A549 (cell line): Measurements from ENCODE around the gene TCTN2. TPM values are rescaled to one million over a fixed set of nuclear protein-coding genes. Genes with fewer than 3 reads are reported as not detected.

Source experiments
- ATAC-seq, 2 experiments: fragments of 200-7000 bp in 1 of 2; fragments of >200 bp in 1 of 2; cut with Nextera tagmentation in 1 of 2; cut with Tn5 transposase in 1 of 2; 3 replicates each; pipeline versions ENCODE4 v1.8.0 to v1.9.1; 2018 to 2020; ENCODE audit warnings: mild to moderate bottlenecking in 1 of 2, moderate library complexity in 1 of 2
- CTCF ChIA-PET: fragments of 300-600 bp; sonication (Branson Sonifier 250); formaldehyde crosslinking; extraction: SDS; loops from one replicate; lab custom pipeline; 2021; ENCODE audit warnings: antibody characterized with exemption, inconsistent platforms; lab: Yijun Ruan, JAX
- POLR2A ChIA-PET: fragments of 350-600 bp; formaldehyde crosslinking; extraction: SDS; loops from one replicate; lab custom pipeline; 2021; ENCODE audit warnings: antibody characterized with exemption, inconsistent platforms; lab: Yijun Ruan, JAX
- DNase-seq, 2 experiments: peaks; one replicate each; pipeline versions ENCODE4 v3.0.0 to v3.0.0-alpha.2; 2011 to 2016; ENCODE audit warnings: low read depth in 1 of 2, low spot score in 1 of 2
- FAIRE-seq: peaks from 2 replicates; lab custom pipeline; 2011; peaks lifted over from hg19 to GRCh38; lab: Jason Lieb, UNC
- H3K27ac ChIP-seq, 2 experiments: fragments of >200 bp; sonication (Bioruptor Twin); formaldehyde crosslinking; 3 replicates each; pipeline ENCODE4 v1.5.1; 2016 to 2017
- H3K4me1 ChIP-seq: fragments of >200 bp; sonication (Bioruptor Twin); formaldehyde crosslinking; 3 replicates; pipeline ENCODE4 v1.6.1; 2016
- H3K4me2 ChIP-seq: fragments of >200 bp; sonication (Bioruptor Twin); formaldehyde crosslinking; 3 replicates; pipeline ENCODE4 v1.6.1; 2016
- H3K4me3 ChIP-seq: fragments of >200 bp; sonication (Bioruptor Twin); formaldehyde crosslinking; 3 replicates; pipeline ENCODE4 v1.5.1; 2016
- H3K9me3 ChIP-seq: fragments of >200 bp; sonication (Bioruptor Twin); formaldehyde crosslinking; 3 replicates; pipeline ENCODE4 v1.6.1; 2016
- ATOH8 ChIP-seq: fragments of 250-450 bp; sonication (Bioruptor Pico); IDR thresholded peaks from 2 replicates; pipeline ENCODE4 v1.5.0; 2020; ENCODE audit warnings: low read depth, mild to moderate bottlenecking, moderate library complexity
- BCL3 ChIP-seq: fragments of >200 bp; sonication (Bioruptor Twin); formaldehyde crosslinking; IDR thresholded peaks from 3 replicates; pipeline ENCODE4 v1.6.1; 2016
- CBX2 ChIP-seq: fragments of 200-600 bp; sonication (generic); IDR thresholded peaks from 2 replicates; pipeline ENCODE4 v1.6.1; 2016; ENCODE audit warnings: low read depth, mild to moderate bottlenecking, borderline replicate concordance
- CBX8 ChIP-seq: fragments of 200-600 bp; sonication (generic); IDR thresholded peaks from 2 replicates; pipeline ENCODE4 v1.6.1; 2016
- CEBPB ChIP-seq, 2 experiments: fragments of >200 bp in 1 of 2; sonication (Bioruptor Twin) in 1 of 2; formaldehyde crosslinking in 1 of 2; IDR thresholded peaks; 2 replicates each; pipeline ENCODE4 v1.6.1; 2012 to 2016
- CHD2 ChIP-seq: fragments of 150-350 bp; IDR thresholded peaks from 2 replicates; pipeline ENCODE4 v1.6.1; 2014; ENCODE audit warnings: low read length; ENCODE audit not compliant: partially characterized antibody
- CTCF ChIP-seq: fragments of >200 bp; sonication (Bioruptor Twin); formaldehyde crosslinking; IDR thresholded peaks from 3 replicates; pipeline ENCODE4 v1.5.1; 2016
- EHF ChIP-seq: fragments of 250-450 bp; sonication (Bioruptor Pico); IDR thresholded peaks from 2 replicates; pipeline ENCODE4 v1.5.0; 2020; ENCODE audit warnings: mild to moderate bottlenecking
- ESRRA ChIP-seq: fragments of 150-350 bp; IDR thresholded peaks from 2 replicates; pipeline ENCODE4 v1.6.1; 2014; ENCODE audit warnings: mild to moderate bottlenecking, low read length, borderline replicate concordance
- FOSB ChIP-seq: fragments of 250-450 bp; sonication (Bioruptor Pico); IDR thresholded peaks from 2 replicates; pipeline ENCODE4 v1.5.0; 2020; ENCODE audit warnings: mild to moderate bottlenecking, moderate library complexity
- GATA3 ChIP-seq: IDR thresholded peaks from 2 replicates; pipeline ENCODE4 v1.6.1; 2012; ENCODE audit warnings: borderline replicate concordance
- HEYL ChIP-seq: fragments of 250-450 bp; sonication (Bioruptor Pico); IDR thresholded peaks from 2 replicates; pipeline ENCODE4 v1.8.0; 2021; ENCODE audit warnings: mild to moderate bottlenecking, moderate library complexity
- HOXA7 ChIP-seq: fragments of 250-450 bp; sonication (Bioruptor Pico); IDR thresholded peaks from 2 replicates; pipeline ENCODE4 v1.5.0; 2020; ENCODE audit warnings: mild to moderate bottlenecking, moderate library complexity
- MAZ ChIP-seq: fragments of 150-350 bp; IDR thresholded peaks from 2 replicates; pipeline ENCODE4 v1.6.1; 2014; ENCODE audit warnings: antibody characterized with exemption, low read depth, low read length, borderline replicate concordance
- PBX3 ChIP-seq: IDR thresholded peaks from 2 replicates; pipeline ENCODE4 v1.6.1; 2012
- POLR2A ChIP-seq: IDR thresholded peaks from 2 replicates; pipeline ENCODE4 v1.6.1; 2012; ENCODE audit warnings: mild to moderate bottlenecking, low read length
- POLR2AphosphoS2 ChIP-seq: conservative IDR thresholded peaks from 2 replicates; pipeline ENCODE4 v1.6.1; 2012; ENCODE audit warnings: low read length, improper control_type of control experiment, inconsistent platforms
- RARB ChIP-seq: fragments of 250-450 bp; sonication (Bioruptor Pico); IDR thresholded peaks from 2 replicates; pipeline ENCODE4 v1.8.0; 2021; ENCODE audit warnings: mild to moderate bottlenecking, moderate library complexity
- RCOR1 ChIP-seq: fragments of 150-350 bp; IDR thresholded peaks from 2 replicates; pipeline ENCODE4 v1.6.1; 2014; ENCODE audit warnings: antibody characterized with exemption, low read length, low read depth
- REST ChIP-seq: fragments of 200-600 bp; sonication (generic); IDR thresholded peaks from 2 replicates; pipeline ENCODE4 v1.6.1; 2016; ENCODE audit warnings: antibody characterized with exemption, mild to moderate bottlenecking, moderate library complexity
- RFX5 ChIP-seq: fragments of 450-650 bp; IDR thresholded peaks from 2 replicates; pipeline ENCODE4 v1.7.1; 2014; ENCODE audit warnings: antibody characterized with exemption, mild to moderate bottlenecking, moderate library complexity
- SMC3 ChIP-seq: fragments of >200 bp; sonication (Bioruptor Twin); formaldehyde crosslinking; IDR thresholded peaks from 3 replicates; pipeline ENCODE4 v1.6.1; 2018; ENCODE audit warnings: inconsistent platforms
- SREBF2 ChIP-seq: fragments of 450-650 bp; IDR thresholded peaks from 2 replicates; pipeline ENCODE4 v1.6.1; 2014; ENCODE audit warnings: mild to moderate bottlenecking, moderate library complexity
- TFCP2L1 ChIP-seq: fragments of 250-450 bp; sonication (Bioruptor Pico); IDR thresholded peaks from 2 replicates; pipeline ENCODE4 v1.5.0; 2021; ENCODE audit warnings: mild to moderate bottlenecking
- TP53 ChIP-seq: fragments of 250-450 bp; sonication (Bioruptor Pico); IDR thresholded peaks from 2 replicates; pipeline ENCODE4 v1.5.0; 2021; ENCODE audit warnings: mild to moderate bottlenecking, moderate library complexity
- ZSCAN20 ChIP-seq: fragments of 250-450 bp; sonication (Bioruptor Pico); IDR thresholded peaks from 2 replicates; pipeline ENCODE4 v1.8.0; 2022; ENCODE audit warnings: mild to moderate bottlenecking, moderate library complexity
- WGBS: methylation state at CpG from one replicate; pipeline ENCODE4 v1.1.6; 2017; ENCODE audit errors: missing lambda C conversion rate; 5-methylcytosine and 5-hydroxymethylcytosine counted together
- polyA plus RNA-seq, 4 experiments: library from polyadenylated mRNA; depleted of rRNA in 3 of 4; stranded (reverse); fragments of >200 nt; fragmentation: RNase III in 1 of 4; extraction: RNeasy Plus Mini Kit Qiagen cat#74134 plus additional on column Dnase treatment in 1 of 4; gene quantifications; 2 replicates in 3 of 4; 3 replicates in 1 of 4; pipeline ENCODE4 v1.2.3, GENCODE V29; 2011 to 2017

Gene TCTN2
- polyA plus RNA-seq, 2 of the 4 experiments (the other 2 are of a cell fraction), result 8.6 to 14.3 TPM

GRCh38 chr12:123657211-123657610 lies 13.7 kb upstream of the TCTN2 start:
- Histone ChIP-seq H3K27ac (no peak overlapping the region), H3K9me3 (no peaks in the 10 kb centered on the region)
- POLR2A ChIA-PET, result no interaction called here
- no peak for DNase-seq
- TF ChIP-seq CBX2 (no peak), PBX3 (no peak), CTCF (no peak), EHF (CRISPR knock-in tag) (no peak), SMC3 (no peak), POLR2A (no peak), REST (no peak), ESRRA (no peak)
- TF ChIP-seq, all 56 proteins: peak for 0
- FAIRE-seq, result no peak
- no peak overlapping the region for H3K4me3 ChIP-seq
- H3K4me1 ChIP-seq, result peaks cover 16% of the 10 kb centered on the region
- ATAC-seq, result no peak
- WGBS, result 93% methylated on average over 9 of the region's 9 CpGs
- no peak overlapping the region for H3K4me2 ChIP-seq
- CTCF ChIA-PET, result interaction anchor here (0.6 to 1.2 kb wide), 2 partner anchors 10 to 313 kb away, joined by 4 read pairs; no protein-coding TSS in a partner anchor

- DNase-seq (peak; percentile 43 to 67), ATAC-seq (peak; percentile 74 to 86; a peak in 5 of 6 replicates), FAIRE-seq (no peak)
- ChIA-PET CTCF (interaction anchor here (0.8 kb wide), 1 partner anchor 509 kb away, joined by 3 read pairs; the partner anchor contains the start of gene PITPNM2), POLR2A (interaction anchor here (0.8 to 2.3 kb wide), 4 partner anchors 9 to 428 kb away, joined by 3 to 7 read pairs (median 5); partner anchors contain the start of genes ATP6V0A2 and MPHOSPH9)
- 55% methylated on average over 5 of the region's 5 CpGs for WGBS
- Histone ChIP-seq H3K4me3 (no peak overlapping the region), H3K4me1 (peaks cover 16% of the 10 kb centered on the region), H3K9me3 (no peaks in the 10 kb centered on the region), H3K27ac (peak overlapping the region in 1 of 2 experiments; percentile 28; a peak in 1 of 6 replicates), H3K4me2 (peak overlapping the region; percentile 39; the same call in 2 of the 3 replicates)
- TF ChIP-seq TFCP2L1 (CRISPR knock-in tag) (no peak), BCL3 (no peak), GATA3 (no peak), TP53 (no peak), RFX5 (no peak), MAZ (no peak), CHD2 (no peak), SREBF2 (no peak), ZSCAN20 (no peak), RARB (CRISPR knock-in tag) (no peak), HEYL (CRISPR knock-in tag) (no peak), RCOR1 (no peak), ATOH8 (CRISPR knock-in tag) (no peak), CTCF (no peak), HOXA7 (CRISPR knock-in tag) (no peak), CEBPB (IDR thresholded peaks at IDR 0.05) (peak; percentile 48 to 52; a peak in 2 of 4 replicates), POLR2AphosphoS2 (no peak), CBX8 (no peak), FOSB (CRISPR knock-in tag) (no peak)
These were observed 10.8 kb upstream of the TCTN2 start for GRCh38 chr12:123659996-123660727.
